PC-3 (cell line): ENCODE results near the gene WLS. TPM values are rescaled to one million over a fixed set of nuclear protein-coding genes. Genes with fewer than 3 reads are reported as not detected.

Experiments used
- ATAC-seq: fragments of 200-7000 bp; cut with Tn5 transposase; 2 replicates; pipeline ENCODE4 v1.9.1; 2020; ENCODE audit warnings: mild to moderate bottlenecking, moderate library complexity
- BruUV-seq: library from RNA; stranded (reverse); fragments of 400-500 nt; replicated peaks from 2 replicates; lab custom pipeline; 2021; lab: Mats Ljungman, UMichigan
- CTCF ChIA-PET: fragments of 300-600 bp; sonication (Branson Sonifier 250); formaldehyde crosslinking; loops from one replicate; lab custom pipeline; 2022; ENCODE audit warnings: antibody characterized with exemption; lab: Charles Lee
- POLR2A ChIA-PET: fragments of 300-600 bp; sonication (Branson Sonifier 250); formaldehyde crosslinking; loops from one replicate; lab custom pipeline; 2022; ENCODE audit warnings: antibody characterized with exemption; ENCODE audit not compliant: unreplicated experiment; lab: Charles Lee
- DNase-seq: peaks from one replicate; pipeline ENCODE4 v3.0.0-alpha.2; 2015
- H2AFZ ChIP-seq: fragments of 300-600 bp; sonication (generic); 2 replicates; pipeline ENCODE4 v1.6.0; 2016; ENCODE audit warnings: antibody characterized with exemption, low read length
- H3F3A ChIP-seq: fragments of 300-600 bp; sonication (generic); one replicate; pipeline ENCODE4 v1.6.0; 2017; ENCODE audit warnings: antibody characterized with exemption, low read length, control low read depth, mild to moderate bottlenecking; ENCODE audit not compliant: unreplicated experiment
- H3K27ac ChIP-seq: fragments of 300-600 bp; sonication (generic); 2 replicates; pipeline ENCODE4 v1.5.1; 2016; ENCODE audit warnings: mild to moderate bottlenecking, low read length
- H3K27me3 ChIP-seq: fragments of 300-600 bp; sonication (generic); 2 replicates; pipeline ENCODE4 v1.6.1; 2016; ENCODE audit warnings: low read length, mixed read lengths
- H3K36me3 ChIP-seq: fragments of 300-600 bp; sonication (generic); 2 replicates; pipeline ENCODE4 v1.6.1; 2016; ENCODE audit warnings: low read depth, mixed run types, low read length, mixed read lengths
- H3K4me1 ChIP-seq: fragments of 300-600 bp; sonication (generic); 2 replicates; pipeline ENCODE4 v1.5.1; 2016; ENCODE audit warnings: low read length; ENCODE audit not compliant: insufficient read depth
- H3K4me2 ChIP-seq: fragments of 300-600 bp; sonication (generic); 2 replicates; pipeline ENCODE4 v1.6.0; 2016; ENCODE audit warnings: low read length
- H3K4me3 ChIP-seq: fragments of 300-600 bp; sonication (generic); 2 replicates; pipeline ENCODE4 v1.5.1; 2016; ENCODE audit warnings: mild to moderate bottlenecking, low read length, mixed read lengths
- H3K79me2 ChIP-seq: fragments of 300-600 bp; sonication (generic); 2 replicates; pipeline ENCODE4 v1.6.1; 2017; ENCODE audit warnings: low read length, mixed read lengths
- H3K9ac ChIP-seq: fragments of 300-600 bp; sonication (generic); 2 replicates; pipeline ENCODE4 v1.6.0; 2016; ENCODE audit warnings: mild to moderate bottlenecking, low read length
- H3K9me2 ChIP-seq: fragments of 300-600 bp; sonication (generic); replicated peaks from 2 replicates; pipeline ENCODE4 v1.6.1; 2016; ENCODE audit warnings: mixed run types, low read length, mixed read lengths
- H3K9me3 ChIP-seq: fragments of 300-600 bp; sonication (generic); 2 replicates; pipeline ENCODE4 v1.6.1; 2016; ENCODE audit warnings: low read length, mixed read lengths
- H4K20me1 ChIP-seq: fragments of 300-600 bp; sonication (generic); 2 replicates; pipeline ENCODE4 v1.6.1; 2016; ENCODE audit warnings: low read length, mixed read lengths
- CTCF ChIP-seq: fragments of 300-600 bp; sonication (generic); conservative IDR thresholded peaks from 2 replicates; pipeline ENCODE4 v1.5.1; 2017; ENCODE audit warnings: antibody characterized with exemption, low read depth, mild to moderate bottlenecking, low read length
- EZH2 ChIP-seq: fragments of 300-600 bp; sonication (generic); IDR thresholded peaks from one replicate; pipeline ENCODE4 v1.6.1; 2017; ENCODE audit warnings: antibody characterized with exemption, mild to moderate bottlenecking, low read length; ENCODE audit not compliant: unreplicated experiment
- EZH2phosphoT487 ChIP-seq: fragments of 300-600 bp; sonication (generic); IDR thresholded peaks from 2 replicates; pipeline ENCODE4 v1.6.1; 2018; ENCODE audit warnings: mild to moderate bottlenecking, antibody characterized with exemption, low read length, borderline replicate concordance
- intact Hi-C: fragments of 100-400 bp; cut with micrococcal nuclease; formaldehyde crosslinking; loops from 2 replicates; pipeline ENCODE4 v1.9.0; 2023
- total RNA-seq: library from RNA; depleted of rRNA; stranded (reverse); fragments of >200 nt; gene quantifications from 2 replicates; pipeline ENCODE4 v1.2.3, GENCODE V29; 2014

The WLS gene
- total RNA-seq, 1 experiment from 2014 or later = 19.1 TPM

GRCh38 chr1:68101829-68102228, 130.5 kb downstream of the WLS start:
- POLR2A ChIA-PET = no interaction called here
- no peak overlapping the region for H3K4me3 ChIP-seq
- no peaks in the 10 kb centered on the region for H4K20me1 ChIP-seq

GRCh38 chr1:68100571-68100970, 131.8 kb downstream of the WLS start:
- CTCF ChIA-PET = no interaction called here
- Histone ChIP-seq H3K4me2 (no peak overlapping the region), H3K4me3 (no peak overlapping the region), H3K79me2 (no peaks in the 10 kb centered on the region), H2AFZ (no peak overlapping the region), H3K9ac (no peak overlapping the region), H3K27me3 (no peaks in the 10 kb centered on the region), H3K36me3 (no peaks in the 10 kb centered on the region), H3K9me2 (no peaks in the 10 kb centered on the region), H3K9me3 (no peaks in the 10 kb centered on the region), H3K27ac (no peak overlapping the region), H3K4me1 (no peaks in the 10 kb centered on the region), H4K20me1 (no peaks in the 10 kb centered on the region), H3F3A (no peaks in the 10 kb centered on the region)
- DNase-seq = no peak
- POLR2A ChIA-PET = no interaction called here
- ATAC-seq = no peak
- TF ChIP-seq EZH2 (no peak), CTCF (no peak), EZH2phosphoT487 (no peak)
- no TSS peak for BruUV-seq
- intact Hi-C loops = no loop called here

More at GRCh38 chr1:68101829-68102228, 130.5 kb downstream of the WLS start:
- TF ChIP-seq EZH2phosphoT487 (no peak), CTCF (no peak)
- H3K9ac ChIP-seq = no peak overlapping the region
- no peaks in the 10 kb centered on the region for H3K79me2 ChIP-seq
- H3K27me3 ChIP-seq = no peaks in the 10 kb centered on the region
- no peaks in the 10 kb centered on the region for H3K4me1 ChIP-seq
- H3K27ac ChIP-seq = no peak overlapping the region
- H3K4me2 ChIP-seq = no peak overlapping the region
- no peaks in the 10 kb centered on the region for H3K36me3 ChIP-seq
- H3K9me2 ChIP-seq = no peaks in the 10 kb centered on the region
- H2AFZ ChIP-seq = no peak overlapping the region
- DNase-seq (no peak), ATAC-seq (no peak)
- intact Hi-C loops = no loop called here
- no peaks in the 10 kb centered on the region for H3F3A ChIP-seq
- BruUV-seq = no TSS peak
- H3K9me3 ChIP-seq = no peaks in the 10 kb centered on the region
- CTCF ChIA-PET = no interaction called here

GRCh38 chr1:68093737-68094136, 138.6 kb downstream of the WLS start:
- no peaks in the 10 kb centered on the region for H3K9me3 ChIP-seq
- H2AFZ ChIP-seq = no peak overlapping the region
- no peaks in the 10 kb centered on the region for H3K27me3 ChIP-seq
- POLR2A ChIA-PET = interaction anchor here (0.6 kb wide), 1 partner anchor 363 kb away, joined by 5 read pairs; no protein-coding TSS in a partner anchor
- no TSS peak for BruUV-seq
- 0 out of 2 replicates have a peak, but pooled peaks cover 7% of the 10 kb centered on the region for H3K4me1 ChIP-seq
- no peak overlapping the region for H3K27ac ChIP-seq
- intact Hi-C loops = no loop called here
- H3K79me2 ChIP-seq = no peaks in the 10 kb centered on the region
- no peaks in the 10 kb centered on the region for H3K36me3 ChIP-seq
- H3K4me2 ChIP-seq = no peak overlapping the region
- peak; percentile 64 for ATAC-seq
- no peak overlapping the region for H3K4me3 ChIP-seq
- no peak overlapping the region for H3K9ac ChIP-seq
- peak; percentile 22 for DNase-seq
- TF ChIP-seq EZH2 = no peak
- TF ChIP-seq EZH2phosphoT487 = no peak
- TF ChIP-seq CTCF = no peak
- H4K20me1 ChIP-seq = no peaks in the 10 kb centered on the region
- no peaks in the 10 kb centered on the region for H3F3A ChIP-seq
- CTCF ChIA-PET = no interaction called here
- no peaks in the 10 kb centered on the region for H3K9me2 ChIP-seq
